Activated T-helper 2 cell treated with anti-CD3 and anti-CD28 coated beads, Interferon-gamma antibody, Interleukin-2, Interleukin-4, amounts not matched to agents 10 μg/mL and 5 μg/mL and 100 μg/mL, durations not matched to agents 14 hours and 24 hours and 36 hours (primary cell): Measurements from ENCODE around the gene TPM2. TPM values are rescaled to one million over a fixed set of nuclear protein-coding genes. Genes with fewer than 3 reads are reported as not detected.

Experiments used
- DNase-seq: peaks from one replicate; pipeline ENCODE4 v3.0.0; 2021; ENCODE audit warnings: low spot score
- H3K27ac Mint-ChIP-seq: one replicate; pipeline ENCODE4 v1.8.0; 2021; ENCODE audit warnings: mixed read lengths
- H3K27me3 Mint-ChIP-seq: one replicate; pipeline ENCODE4 v1.8.0; 2021; ENCODE audit warnings: low read depth, mixed read lengths
- H3K36me3 Mint-ChIP-seq: one replicate; pipeline ENCODE4 v1.8.0; 2021; ENCODE audit warnings: low read depth, mixed read lengths
- H3K4me1 Mint-ChIP-seq: one replicate; pipeline ENCODE4 v1.8.0; 2021; ENCODE audit warnings: low read depth, mixed read lengths
- H3K4me3 Mint-ChIP-seq: one replicate; pipeline ENCODE4 v1.8.0; 2021; ENCODE audit warnings: low read depth, mild to moderate bottlenecking, moderate library complexity, mixed read lengths
- H3K9me3 Mint-ChIP-seq: one replicate; pipeline ENCODE4 v1.8.0; 2021; ENCODE audit warnings: mixed read lengths
- intact Hi-C: fragments of 100-400 bp; cut with micrococcal nuclease; formaldehyde crosslinking; loops from one replicate; pipeline ENCODE4 v1.15.1; 2023
- total RNA-seq: library from RNA; stranded (reverse); gene quantifications from 2 replicates; pipeline ENCODE4 v1.2.3, GENCODE V29; 2022

Gene TPM2
- total RNA-seq, 1 donor from 2014 or later = 4.6 TPM

GRCh38 chr9:35714123-35714522 lies 24.4 kb upstream of the TPM2 start:
- Mint-ChIP-seq H3K27me3 (no peaks in the 10 kb centered on the region), H3K36me3 (peaks cover 87% of the 10 kb centered on the region), H3K9me3 (no peaks in the 10 kb centered on the region), H3K4me1 (peaks cover 2% of the 10 kb centered on the region), H3K4me3 (no peak overlapping the region), H3K27ac (no peak overlapping the region)
- no peak for DNase-seq
- intact Hi-C loops = no loop called here

GRCh38 chr9:35713578-35713977 lies 23.9 kb upstream of the TPM2 start:
- Mint-ChIP-seq H3K9me3 (no peaks in the 10 kb centered on the region), H3K27ac (no peak overlapping the region), H3K27me3 (no peaks in the 10 kb centered on the region), H3K4me3 (no peak overlapping the region), H3K36me3 (peaks cover 90% of the 10 kb centered on the region), H3K4me1 (peaks cover 2% of the 10 kb centered on the region)
- DNase-seq = no peak
- intact Hi-C loops = no loop called here

GRCh38 chr9:35712762-35713400 lies 23.2 kb upstream of the TPM2 start:
- Mint-ChIP-seq H3K36me3 (peaks cover 90% of the 10 kb centered on the region), H3K4me3 (no peak overlapping the region), H3K9me3 (no peaks in the 10 kb centered on the region), H3K27me3 (no peaks in the 10 kb centered on the region), H3K4me1 (peaks cover 2% of the 10 kb centered on the region), H3K27ac (no peak overlapping the region)
- intact Hi-C loops = no loop called here
- DNase-seq = no peak

- Mint-ChIP-seq H3K36me3 (peaks cover 90% of the 10 kb centered on the region), H3K27ac (no peak overlapping the region), H3K27me3 (no peaks in the 10 kb centered on the region), H3K9me3 (no peaks in the 10 kb centered on the region), H3K4me1 (peaks cover 2% of the 10 kb centered on the region), H3K4me3 (no peak overlapping the region)
- intact Hi-C loops = no loop called here
- DNase-seq = no peak
These were observed 22.0 kb upstream of the TPM2 start for GRCh38 chr9:35711501-35712428.

- no peak overlapping the region for H3K27ac Mint-ChIP-seq
- intact Hi-C loops = no loop called here
- peaks cover 90% of the 10 kb centered on the region for H3K36me3 Mint-ChIP-seq
- H3K9me3 Mint-ChIP-seq = no peaks in the 10 kb centered on the region
- DNase-seq = no peak
- H3K27me3 Mint-ChIP-seq = no peaks in the 10 kb centered on the region
- no peak overlapping the region for H3K4me3 Mint-ChIP-seq
- peaks cover 2% of the 10 kb centered on the region for H3K4me1 Mint-ChIP-seq
These were observed 21.2 kb upstream of the TPM2 start for GRCh38 chr9:35710818-35711500.

- Mint-ChIP-seq H3K4me3 (no peak overlapping the region), H3K27me3 (no peaks in the 10 kb centered on the region), H3K27ac (no peak overlapping the region), H3K4me1 (peaks cover 2% of the 10 kb centered on the region), H3K9me3 (no peaks in the 10 kb centered on the region), H3K36me3 (peaks cover 88% of the 10 kb centered on the region)
- DNase-seq = no peak
- intact Hi-C loops = no loop called here
These were observed 18.4 kb upstream of the TPM2 start for GRCh38 chr9:35708146-35708545.

- no peaks in the 10 kb centered on the region for H3K27me3 Mint-ChIP-seq
- intact Hi-C loops = no loop called here
- no peaks in the 10 kb centered on the region for H3K4me1 Mint-ChIP-seq
- H3K36me3 Mint-ChIP-seq = peaks cover 85% of the 10 kb centered on the region
- no peak overlapping the region for H3K27ac Mint-ChIP-seq
- no peak overlapping the region for H3K4me3 Mint-ChIP-seq
- no peak for DNase-seq
- H3K9me3 Mint-ChIP-seq = no peaks in the 10 kb centered on the region
These were observed 17.2 kb upstream of the TPM2 start for GRCh38 chr9:35706951-35707350.

- no peaks in the 10 kb centered on the region for H3K27me3 Mint-ChIP-seq
- H3K9me3 Mint-ChIP-seq = no peaks in the 10 kb centered on the region
- peaks cover 75% of the 10 kb centered on the region for H3K36me3 Mint-ChIP-seq
- H3K27ac Mint-ChIP-seq = no peak overlapping the region
- intact Hi-C loops = no loop called here
- H3K4me3 Mint-ChIP-seq = no peak overlapping the region
- DNase-seq = no peak
- no peaks in the 10 kb centered on the region for H3K4me1 Mint-ChIP-seq
These were observed 16.2 kb upstream of the TPM2 start for GRCh38 chr9:35705836-35706430.

- Mint-ChIP-seq H3K4me3 (no peak overlapping the region), H3K27ac (no peak overlapping the region), H3K27me3 (no peaks in the 10 kb centered on the region), H3K36me3 (peaks cover 69% of the 10 kb centered on the region), H3K4me1 (no peaks in the 10 kb centered on the region), H3K9me3 (no peaks in the 10 kb centered on the region)
- DNase-seq = no peak
- intact Hi-C loops = no loop called here
These were observed 15.6 kb upstream of the TPM2 start for GRCh38 chr9:35705372-35705771.

- Mint-ChIP-seq H3K27ac (no peak overlapping the region), H3K4me1 (no peaks in the 10 kb centered on the region), H3K4me3 (no peak overlapping the region), H3K36me3 (peaks cover 63% of the 10 kb centered on the region), H3K9me3 (no peaks in the 10 kb centered on the region), H3K27me3 (no peaks in the 10 kb centered on the region)
- no peak for DNase-seq
- intact Hi-C loops = no loop called here
These were observed 14.4 kb upstream of the TPM2 start for GRCh38 chr9:35703906-35704672.

GRCh38 chr9:35702696-35703095 lies 13.0 kb upstream of the TPM2 start:
- no peak for DNase-seq
- Mint-ChIP-seq H3K4me3 (no peak overlapping the region), H3K4me1 (no peaks in the 10 kb centered on the region), H3K27ac (no peak overlapping the region), H3K9me3 (no peaks in the 10 kb centered on the region), H3K36me3 (peaks cover 53% of the 10 kb centered on the region), H3K27me3 (no peaks in the 10 kb centered on the region)
- intact Hi-C loops = no loop called here

- Mint-ChIP-seq H3K9me3 (no peaks in the 10 kb centered on the region), H3K27me3 (no peaks in the 10 kb centered on the region), H3K27ac (no peak overlapping the region), H3K4me3 (no peak overlapping the region), H3K36me3 (peaks cover 51% of the 10 kb centered on the region), H3K4me1 (peaks cover 2% of the 10 kb centered on the region)
- no peak for DNase-seq
- intact Hi-C loops = no loop called here
These were observed 11.2 kb upstream of the TPM2 start for GRCh38 chr9:35700942-35701341.
